CD4-positive, CD25-positive, alpha-beta regulatory T cell (primary cell): ENCODE measurements around the gene SPATA22. TPM values are rescaled to one million over a fixed set of nuclear protein-coding genes. Genes with fewer than 3 reads are reported as not detected.
"Not testable (repeated sequence)": the region's sequence is repeated elsewhere in the genome, so short reads cannot be mapped to it uniquely, and the experiment has no call there.

Source experiments
- ATAC-seq, 2 donors: fragments of 150-1000 bp; cut with Tn5 transposase; one replicate each; pipeline ENCODE4 v1.10.0; 2021; ENCODE audit warnings: low read depth in 2 of 2, moderate number of reproducible peaks in 2 of 2, moderate library complexity in 1 of 2
- DNase-seq, 3 donors: peaks; one replicate each; pipeline versions ENCODE4 v3.0.0 to v3.0.0-alpha.2; 2012 to 2022; ENCODE audit warnings: mixed read lengths in 1 of 3
- H3K27ac ChIP-seq: one replicate; pipeline ENCODE4 v1.7.0; 2013; ENCODE audit warnings: mild to moderate bottlenecking, low read length; ENCODE audit not compliant: insufficient read depth, poor library complexity, severe bottlenecking
- H3K27me3 ChIP-seq: one replicate; pipeline ENCODE4 v1.7.0; 2013; ENCODE audit warnings: low read length; ENCODE audit not compliant: control insufficient read depth, insufficient read depth
- H3K36me3 ChIP-seq: one replicate; pipeline ENCODE4 v1.7.0; 2013; ENCODE audit warnings: mild to moderate bottlenecking, low read length, moderate library complexity; ENCODE audit not compliant: control insufficient read depth, insufficient read depth
- H3K4me1 ChIP-seq: 2 replicates; pipeline ENCODE4 v1.7.0; 2013; ENCODE audit warnings: mild to moderate bottlenecking, low read length; ENCODE audit not compliant: insufficient read depth, control insufficient read depth, poor library complexity, severe bottlenecking
- H3K4me3 ChIP-seq: one replicate; pipeline ENCODE4 v1.7.0; 2013; ENCODE audit warnings: low read depth, mild to moderate bottlenecking, low read length, moderate library complexity
- H3K9me3 ChIP-seq, 2 experiments: 1 replicate in 1 of 2; 2 replicates in 1 of 2; pipeline ENCODE4 v1.7.0; 2013; ENCODE audit warnings: low read length in 2 of 2, mild to moderate bottlenecking in 1 of 2, moderate library complexity in 1 of 2; ENCODE audit not compliant: control insufficient read depth in 2 of 2
- H3K27ac Mint-ChIP-seq, 3 donors: one replicate each; pipeline ENCODE4 v1.8.0; 2020 to 2022; ENCODE audit warnings: mild to moderate bottlenecking in 3 of 3, mixed read lengths in 3 of 3, moderate library complexity in 2 of 3
- H3K27me3 Mint-ChIP-seq: one replicate; pipeline ENCODE4 v1.8.0; 2022; ENCODE audit warnings: mild to moderate bottlenecking, mixed read lengths
- H3K36me3 Mint-ChIP-seq: one replicate; pipeline ENCODE4 v1.8.0; 2020; ENCODE audit warnings: mixed read lengths
- H3K4me1 Mint-ChIP-seq, 4 donors: one replicate each; pipeline ENCODE4 v1.8.0; 2020 to 2022; ENCODE audit warnings: mixed read lengths in 4 of 4, mild to moderate bottlenecking in 1 of 4
- H3K4me3 Mint-ChIP-seq, 4 donors: one replicate each; pipeline ENCODE4 v1.8.0; 2020 to 2022; ENCODE audit warnings: mild to moderate bottlenecking in 4 of 4, mixed read lengths in 4 of 4, moderate library complexity in 3 of 4
- H3K9me3 Mint-ChIP-seq, 7 donors: one replicate each; pipeline ENCODE4 v1.8.0; 2020 to 2022; ENCODE audit warnings: mixed read lengths in 7 of 7, mild to moderate bottlenecking in 3 of 7, moderate library complexity in 2 of 7
- polyA plus RNA-seq, 4 donors: library from polyadenylated mRNA; unstranded; fragments of 300-500 nt; fragmentation: Illumina TruSeq; gene quantifications; one replicate each; pipeline ENCODE4 v1.2.3, GENCODE V29; 2021
- total RNA-seq: library from RNA; stranded (reverse); gene quantifications from one replicate; pipeline ENCODE4 v1.2.3, GENCODE V29; 2022

The SPATA22 gene
- total and polyA plus RNA-seq, 5 donors from 2014 or later, result 0.23 TPM; not detected in 4

- Histone ChIP-seq H3K27me3 (peaks cover 3% of the 10 kb centered on the region), H3K27ac (no peak overlapping the region), H3K4me1 (no peaks in the 10 kb centered on the region), H3K9me3 (no peaks in the 10 kb centered on the region), H3K4me3 (no peak overlapping the region), H3K36me3 (no peaks in the 10 kb centered on the region)
- no peak for DNase-seq
- no peak for ATAC-seq
- peaks cover 0 to 1% (median 0%) of the 10 kb centered on the region in 7 donors for H3K9me3 Mint-ChIP-seq
- H3K27me3 Mint-ChIP-seq, result peaks cover 9% of the 10 kb centered on the region
- H3K4me3 Mint-ChIP-seq, result no peak overlapping the region
- no peaks in the 10 kb centered on the region for H3K36me3 Mint-ChIP-seq
- peaks cover 0 to 3% (median 0%) of the 10 kb centered on the region in 4 donors for H3K4me1 Mint-ChIP-seq
- H3K27ac Mint-ChIP-seq, result no peak overlapping the region
These were observed 518 bp upstream of the SPATA22 start for GRCh38 chr17:3472137-3472536.

GRCh38 chr17:3469529-3469928 is 2.1 kb downstream of the SPATA22 start:
- peaks cover 11% of the 10 kb centered on the region for H3K27me3 Mint-ChIP-seq
- ATAC-seq, result no peak
- Histone ChIP-seq H3K27ac (no peak overlapping the region), H3K4me1 (no peaks in the 10 kb centered on the region), H3K4me3 (no peak overlapping the region), H3K9me3 (no peaks in the 10 kb centered on the region), H3K36me3 (no peaks in the 10 kb centered on the region), H3K27me3 (peaks cover 3% of the 10 kb centered on the region)
- no peak overlapping the region for H3K27ac Mint-ChIP-seq
- no peaks in the 10 kb centered on the region for H3K36me3 Mint-ChIP-seq
- no peaks in the 10 kb centered on the region for H3K4me1 Mint-ChIP-seq
- H3K9me3 Mint-ChIP-seq, result peaks cover 0 to 1% (median 0%) of the 10 kb centered on the region in 7 donors
- no peak overlapping the region for H3K4me3 Mint-ChIP-seq
- DNase-seq, result no peak

GRCh38 chr17:3466355-3466754 is 5.3 kb downstream of the SPATA22 start:
- not testable (repeated sequence) for H3K27ac Mint-ChIP-seq, H3K36me3 Mint-ChIP-seq, H3K27me3 ChIP-seq, H3K36me3 ChIP-seq, ATAC-seq, H3K9me3 Mint-ChIP-seq, H3K9me3 ChIP-seq, H3K4me3 ChIP-seq, DNase-seq, H3K4me3 Mint-ChIP-seq, H3K4me1 ChIP-seq, H3K27ac ChIP-seq, H3K4me1 Mint-ChIP-seq
- peaks cover 11% of the 10 kb centered on the region for H3K27me3 Mint-ChIP-seq

- Histone ChIP-seq H3K36me3 (no peaks in the 10 kb centered on the region), H3K9me3 (no peaks in the 10 kb centered on the region), H3K4me3 (no peak overlapping the region), H3K4me1 (no peaks in the 10 kb centered on the region), H3K27me3 (peaks cover 5% of the 10 kb centered on the region), H3K27ac (no peak overlapping the region)
- H3K4me3 Mint-ChIP-seq, result no peak overlapping the region
- H3K9me3 Mint-ChIP-seq, result peaks cover 0 to 4% (median 0%) of the 10 kb centered on the region in 7 donors
- DNase-seq, result no peak
- H3K36me3 Mint-ChIP-seq, result no peaks in the 10 kb centered on the region
- H3K4me1 Mint-ChIP-seq, result no peaks in the 10 kb centered on the region
- no peak overlapping the region for H3K27ac Mint-ChIP-seq
- ATAC-seq, result no peak
- H3K27me3 Mint-ChIP-seq, result peaks cover 31% of the 10 kb centered on the region
These were observed 23.5 kb downstream of the SPATA22 start for GRCh38 chr17:3448059-3448665.

- Mint-ChIP-seq H3K27me3 (peaks cover 26% of the 10 kb centered on the region), H3K4me1 (no peaks in the 10 kb centered on the region), H3K9me3 (peaks cover 0 to 1% (median 0%) of the 10 kb centered on the region in 7 donors), H3K36me3 (no peaks in the 10 kb centered on the region), H3K27ac (no peak overlapping the region), H3K4me3 (no peak overlapping the region)
- Histone ChIP-seq H3K36me3 (no peaks in the 10 kb centered on the region), H3K27me3 (peaks cover 5% of the 10 kb centered on the region), H3K4me1 (no peaks in the 10 kb centered on the region), H3K9me3 (no peaks in the 10 kb centered on the region), H3K4me3 (no peak overlapping the region), H3K27ac (no peak overlapping the region)
- ATAC-seq (no peak), DNase-seq (peak in 1 of 3 donors; percentile 1)
These were observed 24.0 kb downstream of the SPATA22 start for GRCh38 chr17:3447625-3448024.

- Histone ChIP-seq H3K27me3 (peaks cover 19% of the 10 kb centered on the region), H3K9me3 (no peaks in the 10 kb centered on the region), H3K27ac (no peak overlapping the region), H3K4me3 (no peak overlapping the region), H3K4me1 (no peaks in the 10 kb centered on the region), H3K36me3 (no peaks in the 10 kb centered on the region)
- no peaks in the 10 kb centered on the region for H3K36me3 Mint-ChIP-seq
- DNase-seq (no peak), ATAC-seq (no peak)
- no peaks in the 10 kb centered on the region for H3K4me1 Mint-ChIP-seq
- H3K4me3 Mint-ChIP-seq, result no peak overlapping the region
- H3K27me3 Mint-ChIP-seq, result peaks cover 16% of the 10 kb centered on the region
- no peak overlapping the region for H3K27ac Mint-ChIP-seq
- H3K9me3 Mint-ChIP-seq, result peaks cover 0 to 2% (median 0%) of the 10 kb centered on the region in 7 donors
These were observed 31.2 kb downstream of the SPATA22 start for GRCh38 chr17:3440451-3440850.

- Histone ChIP-seq H3K4me1 (no peaks in the 10 kb centered on the region), H3K36me3 (no peaks in the 10 kb centered on the region), H3K27ac (no peak overlapping the region), H3K9me3 (no peaks in the 10 kb centered on the region), H3K4me3 (no peak overlapping the region), H3K27me3 (peaks cover 17% of the 10 kb centered on the region)
- DNase-seq, result no peak
- peaks cover 26% of the 10 kb centered on the region for H3K27me3 Mint-ChIP-seq
- no peaks in the 10 kb centered on the region for H3K36me3 Mint-ChIP-seq
- no peak overlapping the region for H3K27ac Mint-ChIP-seq
- no peak overlapping the region for H3K4me3 Mint-ChIP-seq
- no peaks in the 10 kb centered on the region for H3K4me1 Mint-ChIP-seq
- ATAC-seq, result no peak
- peaks cover 0 to 2% (median 0%) of the 10 kb centered on the region in 7 donors for H3K9me3 Mint-ChIP-seq
These were observed 33.3 kb downstream of the SPATA22 start for GRCh38 chr17:3438368-3438767.

- Mint-ChIP-seq H3K4me3 (no peak within 1 kb of the TSS), H3K4me1 (no peaks in the 10 kb centered on the region), H3K36me3 (no peaks in the 10 kb centered on the region), H3K27ac (no peak within 1 kb of the TSS), H3K27me3 (peaks cover 37% of the 10 kb centered on the region), H3K9me3 (peaks cover 0 to 6% (median 2%) of the 10 kb centered on the region in 7 donors)
- H3K4me3 ChIP-seq, result no peak within 1 kb of the TSS
- no peaks in the 10 kb centered on the region for H3K9me3 ChIP-seq
- peaks cover 10% of the 10 kb centered on the region for H3K27me3 ChIP-seq
- DNase-seq (no peak), ATAC-seq (no peak)
- no peaks in the 10 kb centered on the region for H3K4me1 ChIP-seq
- no peaks in the 10 kb centered on the region for H3K36me3 ChIP-seq
- H3K27ac ChIP-seq, result no peak within 1 kb of the TSS
These were observed 37.9 kb downstream of the SPATA22 start, which contains the start of gene OR1E2 for GRCh38 chr17:3433741-3434140. OR1E2 (minus strand) TSS chr17:3433841; CDS start chr17:3433841, 0 bp downstream.
